ENCODE data around the gene GLTP. TPM values are rescaled to one million over a fixed set of nuclear protein-coding genes. Genes with fewer than 3 reads are reported as not detected.

Gene GLTP
- total and polyA plus RNA-seq, 12 donors, result 18.0 to 28.0 (median 21.9) TPM

- DNase-seq (no peak), ATAC-seq (no peak)
- Histone ChIP-seq H3K9me3 (no peaks in the 10 kb centered on the region), H3K4me3 (no peak overlapping the region), H3K27me3 (no peaks in the 10 kb centered on the region), H3K36me3 (no peaks in the 10 kb centered on the region), H3K27ac (no peak overlapping the region), H3K4me1 (peaks cover 3 to 36% (median 15%) of the 10 kb centered on the region in 9 donors)
- TF ChIP-seq CTCF (IDR thresholded peaks at IDR 0.05), result no peak
- intact Hi-C loops (cut with DNase I), result no loop called here
- WGBS, 2 donors, result 77 to 87% methylated on average over 10 of the region's 10 CpGs
These were observed 5.3 kb upstream of the GLTP start for GRCh38 chr12:109885616-109886015.

GRCh38 chr12:109883461-109883860, 3.1 kb upstream of the GLTP start:
- Histone ChIP-seq H3K36me3 (no peaks in the 10 kb centered on the region), H3K4me1 (peaks cover 8 to 32% (median 22%) of the 10 kb centered on the region in 9 donors), H3K27ac (no peak overlapping the region), H3K4me3 (no peak overlapping the region), H3K9me3 (no peaks in the 10 kb centered on the region), H3K27me3 (no peaks in the 10 kb centered on the region)
- intact Hi-C loops (cut with DNase I), result loop anchor here in 2 of 10 donors (5.0 kb wide), 2 partner anchors 81 to 456 kb away; no protein-coding TSS in a partner anchor
- TF ChIP-seq CTCF (IDR thresholded peaks at IDR 0.05), result no peak
- DNase-seq (no peak), ATAC-seq (no peak)
- WGBS, 2 donors, result 61 to 68% methylated on average over 4 of the region's 4 CpGs

GRCh38 chr12:109881752-109882151, 1.4 kb upstream of the GLTP start:
- WGBS, 2 donors, result 85 to 87% methylated on average over 2 of the region's 2 CpGs

GRCh38 chr12:109880938-109881337, 597 bp upstream of the GLTP start:
- peak overlapping the region in 7 of 10 donors; percentile 35 to 95 (median 66) for H3K27ac ChIP-seq
- ATAC-seq, result peak in 2 of 8 donors; percentile 6 to 10
- peaks cover 11 to 32% (median 27%) of the 10 kb centered on the region in 9 donors for H3K4me1 ChIP-seq
- H3K36me3 ChIP-seq, result no peaks in the 10 kb centered on the region
- no peak for DNase-seq
- peak overlapping the region; percentile 60 to 99 (median 88) for H3K4me3 ChIP-seq
- no peaks in the 10 kb centered on the region for H3K9me3 ChIP-seq
- intact Hi-C loops (cut with DNase I), result loop anchor here in 7 of 10 donors (1.0 to 5.0 kb wide), 4 partner anchors 76 to 454 kb away; no protein-coding TSS in a partner anchor
- no peaks in the 10 kb centered on the region for H3K27me3 ChIP-seq
- WGBS, 2 donors, result 5 to 6% methylated on average over 9 of the region's 9 CpGs
- no peak for TF ChIP-seq CTCF (IDR thresholded peaks at IDR 0.05)

More at GRCh38 chr12:109881752-109882151, 1.4 kb upstream of the GLTP start:
- no peaks in the 10 kb centered on the region for H3K36me3 ChIP-seq
- TF ChIP-seq CTCF (IDR thresholded peaks at IDR 0.05), result no peak
- intact Hi-C loops (cut with DNase I), result loop anchor here in 5 of 10 donors (2.0 to 5.0 kb wide), 3 partner anchors 77 to 454 kb away; no protein-coding TSS in a partner anchor
- H3K27ac ChIP-seq, result no peak overlapping the region
- H3K27me3 ChIP-seq, result no peaks in the 10 kb centered on the region
- ATAC-seq, result no peak
- H3K4me3 ChIP-seq, result no peak overlapping the region
- H3K9me3 ChIP-seq, result no peaks in the 10 kb centered on the region
- no peak for DNase-seq
- H3K4me1 ChIP-seq, result peaks cover 11 to 32% (median 27%) of the 10 kb centered on the region in 9 donors

Data from heart right ventricle (tissue), 16 donors.